HG02852 (cell line): ENCODE data around the gene UPB1.
"Not testable (repeated sequence)": the region's sequence is repeated elsewhere in the genome, so short reads cannot be mapped to it uniquely, and the experiment has no call there.

Experiments used
- ATAC-seq: cut with Tn5 transposase; IDR thresholded peaks from one replicate; pipeline ENCODE4 v1.9.1; 2021; ENCODE audit warnings: mild to moderate bottlenecking, moderate library complexity; ENCODE audit not compliant: unreplicated experiment

UPB1 gene

GRCh38 chr22:24525416-24526037, 30.4 kb downstream of the UPB1 start:
- ATAC-seq, result peak; percentile 62

- ATAC-seq, result no peak
Measured at GRCh38 chr22:24526191-24526590, 31.1 kb downstream of the UPB1 start.

- no peak for ATAC-seq
Measured at GRCh38 chr22:24529898-24530297, 34.8 kb downstream of the UPB1 start.

- ATAC-seq, result not testable (repeated sequence)
Measured at GRCh38 chr22:24530968-24531367, 35.8 kb downstream of the UPB1 start.

- ATAC-seq, result no peak
Measured at GRCh38 chr22:24532075-24532474, 36.9 kb downstream of the UPB1 start.

GRCh38 chr22:24535348-24535747, 40.2 kb downstream of the UPB1 start:
- ATAC-seq, result no peak

GRCh38 chr22:24536089-24536488, 41.0 kb downstream of the UPB1 start:
- ATAC-seq, result no peak

GRCh38 chr22:24540470-24540869, 45.3 kb downstream of the UPB1 start:
- no peak for ATAC-seq

- no peak for ATAC-seq
Measured at GRCh38 chr22:24541681-24542515, 46.8 kb downstream of the UPB1 start.

- no peak for ATAC-seq
Measured at GRCh38 chr22:24542641-24543040, 47.5 kb downstream of the UPB1 start.

- ATAC-seq, result no peak
Measured at GRCh38 chr22:24543185-24543601, 48.1 kb downstream of the UPB1 start.

GRCh38 chr22:24543679-24544243, 48.6 kb downstream of the UPB1 start:
- ATAC-seq, result no peak

- no peak for ATAC-seq
Measured at GRCh38 chr22:24548812-24549211, 53.7 kb downstream of the UPB1 start.

GRCh38 chr22:24550028-24550901, 55.1 kb downstream of the UPB1 start:
- ATAC-seq, result no peak

- ATAC-seq, result no peak
Measured at GRCh38 chr22:24550902-24551435, 55.8 kb downstream of the UPB1 start.

- not testable (repeated sequence) for ATAC-seq
Measured at GRCh38 chr22:24552503-24553286, 57.6 kb downstream of the UPB1 start.

GRCh38 chr22:24553597-24554312, 58.6 kb downstream of the UPB1 start:
- no peak for ATAC-seq

GRCh38 chr22:24554313-24555164, 59.4 kb downstream of the UPB1 start, which contains the start of gene GUCD1:
Gene GUCD1, minus strand, starts transcription at chr22:24555138. Its CDS starts 147 bp downstream, at chr22:24554991.
- ATAC-seq, result peak; percentile 18
